NOMO-1 (cell line): Measurements from ENCODE around the gene PRRT1B.

Source experiments
- DNase-seq, 2 experiments: peaks; one replicate each; lab custom pipeline; 2025; ENCODE audit not compliant: unreplicated experiment in 2 of 2; lab: John Stamatoyannopoulos, UW

Gene PRRT1B

GRCh38 chr9:131522257-131523085 lies 22.9 kb upstream of the PRRT1B start:
- no peak for DNase-seq

- no peak for DNase-seq
These were observed 22.3 kb upstream of the PRRT1B start for GRCh38 chr9:131523086-131523388.

GRCh38 chr9:131523451-131524435 lies 21.6 kb upstream of the PRRT1B start:
- DNase-seq, result no peak

GRCh38 chr9:131524665-131525315 lies 20.5 kb upstream of the PRRT1B start:
- no peak for DNase-seq

- DNase-seq, result no peak
These were observed 19.4 kb upstream of the PRRT1B start for GRCh38 chr9:131525643-131526565.

- no peak for DNase-seq
These were observed 17.1 kb upstream of the PRRT1B start for GRCh38 chr9:131528186-131528585.

GRCh38 chr9:131528886-131529505 lies 16.3 kb upstream of the PRRT1B start:
- DNase-seq, result no peak

- no peak for DNase-seq
These were observed 15.5 kb upstream of the PRRT1B start for GRCh38 chr9:131529597-131530545.

- no peak for DNase-seq
These were observed 14.8 kb upstream of the PRRT1B start for GRCh38 chr9:131530546-131530919.

GRCh38 chr9:131530920-131531832 lies 14.1 kb upstream of the PRRT1B start, which contains the start of gene UCK1:
TSS of gene UCK1 (minus strand) at chr9:131531263. CDS start at chr9:131531174, 89 bp downstream.
- peak; percentile 61 to 68 for DNase-seq

- DNase-seq, result no peak
These were observed 10.5 kb upstream of the PRRT1B start for GRCh38 chr9:131534721-131535237.

- no peak for DNase-seq
These were observed 7.4 kb upstream of the PRRT1B start for GRCh38 chr9:131537946-131538345.

GRCh38 chr9:131539223-131539923 lies 6.0 kb upstream of the PRRT1B start:
- no peak for DNase-seq

GRCh38 chr9:131543141-131543540 lies 2.2 kb upstream of the PRRT1B start:
- DNase-seq, result no peak

- no peak for DNase-seq
These were observed 538 bp downstream of the PRRT1B start for GRCh38 chr9:131545786-131546335.

- DNase-seq, result no peak
These were observed 1.2 kb downstream of the PRRT1B start for GRCh38 chr9:131546336-131547084.
